Measurements from ENCODE around the gene MEAF6.
"Not testable (repeated sequence)": the region's sequence is repeated elsewhere in the genome, so short reads cannot be mapped to it uniquely, and the experiment has no call there.

Gene MEAF6

GRCh38 chr1:37514350-37515184, at the start of gene MEAF6:
Gene MEAF6, minus strand, starts transcription at chr1:37514766. Its CDS starts 20 bp downstream, at chr1:37514746.
- no peaks in the 10 kb centered on the region for H3K9me3 Mint-ChIP-seq
- DNase-seq (peak; percentile 80), ATAC-seq (replicated peaks) (peak; percentile 96)
- H3K36me3 Mint-ChIP-seq = peaks cover 16 to 19% of the 10 kb centered on the region in 2 donors
- peaks cover 27 to 53% of the 10 kb centered on the region in 2 donors for H3K4me1 Mint-ChIP-seq
- no peaks in the 10 kb centered on the region for H3K27me3 Mint-ChIP-seq
- H3K4me3 Mint-ChIP-seq = peak within 1 kb of the TSS; percentile 95 to 99
- H3K27ac Mint-ChIP-seq = peak within 1 kb of the TSS; percentile 97

GRCh38 chr1:37562984-37563383, 48.4 kb upstream of the MEAF6 start:
- no peak overlapping the region for H3K4me3 Mint-ChIP-seq
- DNase-seq (no peak), ATAC-seq (replicated peaks) (no peak)
- peak overlapping the region; percentile 2 for H3K27ac Mint-ChIP-seq
- H3K36me3 Mint-ChIP-seq = peaks cover 29 to 35% of the 10 kb centered on the region in 2 donors
- no peaks in the 10 kb centered on the region for H3K4me1 Mint-ChIP-seq
- H3K27me3 Mint-ChIP-seq = no peaks in the 10 kb centered on the region
- H3K9me3 Mint-ChIP-seq = peaks cover 0 to 1% of the 10 kb centered on the region in 2 donors

GRCh38 chr1:37561133-37562132, 46.9 kb upstream of the MEAF6 start:
- DNase-seq (no peak), ATAC-seq (replicated peaks) (peak; percentile 33 to 63)
- H3K4me3 Mint-ChIP-seq = no peak overlapping the region
- H3K27ac Mint-ChIP-seq = no peak overlapping the region
- peaks cover 18 to 21% of the 10 kb centered on the region in 2 donors for H3K36me3 Mint-ChIP-seq
- H3K27me3 Mint-ChIP-seq = peaks cover 5 to 9% of the 10 kb centered on the region in 2 donors
- peaks cover 0 to 5% of the 10 kb centered on the region in 2 donors for H3K4me1 Mint-ChIP-seq
- peaks cover 0 to 1% of the 10 kb centered on the region in 2 donors for H3K9me3 Mint-ChIP-seq

- H3K4me1 Mint-ChIP-seq = peaks cover 0 to 5% of the 10 kb centered on the region in 2 donors
- peaks cover 0 to 1% of the 10 kb centered on the region in 2 donors for H3K9me3 Mint-ChIP-seq
- no peak overlapping the region for H3K27ac Mint-ChIP-seq
- ATAC-seq (replicated peaks) = no peak
- peaks cover 14 to 17% of the 10 kb centered on the region in 2 donors for H3K36me3 Mint-ChIP-seq
- peaks cover 5 to 11% of the 10 kb centered on the region in 2 donors for H3K27me3 Mint-ChIP-seq
- DNase-seq = no peak
- no peak overlapping the region for H3K4me3 Mint-ChIP-seq
Measured at GRCh38 chr1:37560401-37561132, 46.0 kb upstream of the MEAF6 start.

GRCh38 chr1:37559957-37560379, 45.4 kb upstream of the MEAF6 start:
- not testable (repeated sequence) for ATAC-seq (replicated peaks); H3K4me1 Mint-ChIP-seq; H3K9me3 Mint-ChIP-seq; DNase-seq; H3K4me3 Mint-ChIP-seq; H3K27ac Mint-ChIP-seq
- peaks cover 5 to 11% of the 10 kb centered on the region in 2 donors for H3K27me3 Mint-ChIP-seq
- H3K36me3 Mint-ChIP-seq = peaks cover 11 to 12% of the 10 kb centered on the region in 2 donors

- no peak overlapping the region for H3K27ac Mint-ChIP-seq
Measured at GRCh38 chr1:37559080-37559479, 44.5 kb upstream of the MEAF6 start.

GRCh38 chr1:37558411-37558810, 43.8 kb upstream of the MEAF6 start:
- ATAC-seq (replicated peaks) (no peak), DNase-seq (no peak)
- H3K27me3 Mint-ChIP-seq = peaks cover 5 to 11% of the 10 kb centered on the region in 2 donors
- H3K4me3 Mint-ChIP-seq = no peak overlapping the region
- peaks cover 0 to 1% of the 10 kb centered on the region in 2 donors for H3K9me3 Mint-ChIP-seq
- peaks cover 0 to 12% of the 10 kb centered on the region in 2 donors for H3K4me1 Mint-ChIP-seq
- H3K36me3 Mint-ChIP-seq = peaks cover 8 to 11% of the 10 kb centered on the region in 2 donors
- H3K27ac Mint-ChIP-seq = no peak overlapping the region

More at GRCh38 chr1:37559080-37559479, 44.5 kb upstream of the MEAF6 start:
- Mint-ChIP-seq H3K4me3 (no peak overlapping the region), H3K9me3 (peaks cover 0 to 1% of the 10 kb centered on the region in 2 donors), H3K27me3 (peaks cover 5 to 11% of the 10 kb centered on the region in 2 donors), H3K36me3 (peaks cover 8 to 9% of the 10 kb centered on the region in 2 donors), H3K4me1 (peaks cover 0 to 9% of the 10 kb centered on the region in 2 donors)
- no peak for ATAC-seq (replicated peaks)
- no peak for DNase-seq

- peaks cover 0 to 1% of the 10 kb centered on the region in 2 donors for H3K9me3 Mint-ChIP-seq
- DNase-seq (no peak), ATAC-seq (replicated peaks) (no peak)
- peaks cover 6 to 21% of the 10 kb centered on the region in 2 donors for H3K4me1 Mint-ChIP-seq
- H3K27me3 Mint-ChIP-seq = peaks cover 5 to 11% of the 10 kb centered on the region in 2 donors
- H3K36me3 Mint-ChIP-seq = peaks cover 15 to 16% of the 10 kb centered on the region in 2 donors
- H3K4me3 Mint-ChIP-seq = no peak overlapping the region
- H3K27ac Mint-ChIP-seq = no peak overlapping the region
Measured at GRCh38 chr1:37557402-37557801, 42.8 kb upstream of the MEAF6 start.

- Mint-ChIP-seq H3K27ac (no peak within 1 kb of the TSS), H3K36me3 (peaks cover 17% of the 10 kb centered on the region in 2 donors), H3K9me3 (no peaks in the 10 kb centered on the region), H3K4me3 (no peak within 1 kb of the TSS), H3K4me1 (peaks cover 10 to 27% of the 10 kb centered on the region in 2 donors), H3K27me3 (peaks cover 5 to 11% of the 10 kb centered on the region in 2 donors)
- ATAC-seq (replicated peaks) = no peak
- DNase-seq = no peak
Measured at GRCh38 chr1:37556712-37557196, 42.2 kb upstream of the MEAF6 start, which contains the start of gene DNALI1. Gene DNALI1, plus strand, starts transcription at chr1:37556940. Its CDS starts 55 bp downstream, at chr1:37556995.

GRCh38 chr1:37553927-37554808, 39.6 kb upstream of the MEAF6 start, which contains the start of gene SNIP1:
Gene SNIP1, minus strand, starts transcription at chr1:37554293. Its CDS starts 64 bp downstream, at chr1:37554229.
- Mint-ChIP-seq H3K36me3 (peaks cover 22 to 26% of the 10 kb centered on the region in 2 donors), H3K27ac (peak within 1 kb of the TSS; percentile 96), H3K27me3 (peaks cover 5 to 11% of the 10 kb centered on the region in 2 donors), H3K9me3 (no peaks in the 10 kb centered on the region), H3K4me3 (peak within 1 kb of the TSS; percentile 90 to 98), H3K4me1 (peaks cover 22 to 46% of the 10 kb centered on the region in 2 donors)
- peak; percentile 90 for DNase-seq
- peak; percentile 98 to 99 for ATAC-seq (replicated peaks)

GRCh38 chr1:37553598-37553926, 39.0 kb upstream of the MEAF6 start:
- ATAC-seq (replicated peaks) (peak; percentile 12 to 13), DNase-seq (no peak)
- Mint-ChIP-seq H3K4me3 (peak overlapping the region; percentile 90 to 98), H3K27ac (peak overlapping the region; percentile 96), H3K27me3 (peaks cover 5 to 11% of the 10 kb centered on the region in 2 donors), H3K9me3 (no peaks in the 10 kb centered on the region), H3K4me1 (peaks cover 23 to 50% of the 10 kb centered on the region in 2 donors), H3K36me3 (peaks cover 25 to 31% of the 10 kb centered on the region in 2 donors)

- no peak for ATAC-seq (replicated peaks)
- Mint-ChIP-seq H3K9me3 (no peaks in the 10 kb centered on the region), H3K4me3 (no peak overlapping the region), H3K27ac (peak overlapping the region; percentile 37), H3K27me3 (no peaks in the 10 kb centered on the region), H3K4me1 (peaks cover 26 to 51% of the 10 kb centered on the region in 2 donors), H3K36me3 (peaks cover 43 to 53% of the 10 kb centered on the region in 2 donors)
- no peak for DNase-seq
Measured at GRCh38 chr1:37549341-37549740, 34.8 kb upstream of the MEAF6 start.

All from stimulated activated naive B cell treated with anti-CD40 and anti-IgM and Interleukin-4, amounts not matched to agents 10 μg/mL and 1 μg/mL and 100 μg/mL, for 72 hours (primary cell).